Peyer's patch (tissue), 4 donors: ENCODE data around the gene PRLH.

ENCODE experiments used
- CTCF ChIP-seq, 6 experiments: fragments of 450-650 bp in 4 of 6; fragments of 200-600 bp in 2 of 6; sonication (generic) in 1 of 6; IDR thresholded peaks; one replicate each; pipeline ENCODE4 v1.5.1; 2017 to 2019; ENCODE audit warnings: antibody characterized with exemption in 6 of 6, mild to moderate bottlenecking in 3 of 6, moderate library complexity in 1 of 6
- POLR2A ChIP-seq, 2 donors: fragments of 450-650 bp; IDR thresholded peaks; one replicate each; pipeline ENCODE4 v1.5.1; 2017; ENCODE audit warnings: antibody characterized with exemption in 2 of 2, mild to moderate bottlenecking in 2 of 2, moderate library complexity in 2 of 2

GRCh38 chr2:237535385-237536082, 30.8 kb upstream of the PRLH start:
- no peak for TF ChIP-seq CTCF (IDR thresholded peaks at IDR 0.05)
- TF ChIP-seq POLR2A (IDR thresholded peaks at IDR 0.05) = no peak
